GM12891 (cell line): ENCODE measurements around the gene KIF23. TPM values are rescaled to one million over a fixed set of nuclear protein-coding genes. Genes with fewer than 3 reads are reported as not detected.
"Not testable (repeated sequence)": the region's sequence is repeated elsewhere in the genome, so short reads cannot be mapped to it uniquely, and the experiment has no call there.

Experiments
- DNase-seq: peaks from one replicate; pipeline ENCODE4 v3.0.0; 2011; ENCODE audit warnings: low spot score; ENCODE audit not compliant: insufficient read length
- FAIRE-seq: peaks from 2 replicates; lab custom pipeline; 2011; peaks lifted over from hg19 to GRCh38; lab: Jason Lieb, UNC
- PAX5 ChIP-seq: IDR thresholded peaks from 2 replicates; pipeline ENCODE4 v1.6.1; 2011; ENCODE audit warnings: low read length, moderate library complexity, mild to moderate bottlenecking; ENCODE audit not compliant: insufficient read depth, severe bottlenecking
- POLR2A ChIP-seq: IDR thresholded peaks from 2 replicates; pipeline ENCODE4 v1.6.1; 2011; ENCODE audit warnings: low read depth, low read length, control low read depth
- POLR2AphosphoS5 ChIP-seq: IDR thresholded peaks from 2 replicates; pipeline ENCODE4 v1.6.1; 2011; ENCODE audit warnings: low read depth, low read length, control low read depth
- POU2F2 ChIP-seq: IDR thresholded peaks from 2 replicates; pipeline ENCODE4 v1.6.1; 2011; ENCODE audit warnings: low read depth, mild to moderate bottlenecking, control low read depth, low read length, moderate library complexity
- SPI1 ChIP-seq: IDR thresholded peaks from 2 replicates; pipeline ENCODE4 v1.6.1; 2011; ENCODE audit warnings: low read depth, low read length, control low read depth
- TAF1 ChIP-seq: IDR thresholded peaks from 2 replicates; pipeline ENCODE4 v1.6.1; 2011; ENCODE audit warnings: low read depth, low read length, control low read depth
- polyA plus RNA-seq: library from polyadenylated mRNA; unstranded; fragments of >200 nt; gene quantifications from one replicate; pipeline ENCODE4 v1.2.1, GENCODE V29; 2012; ENCODE audit warnings: low read depth, missing spikeins, inconsistent platforms; ENCODE audit not compliant: missing spikeins

Gene KIF23
- polyA plus RNA-seq = 22.7 TPM

DNA sequence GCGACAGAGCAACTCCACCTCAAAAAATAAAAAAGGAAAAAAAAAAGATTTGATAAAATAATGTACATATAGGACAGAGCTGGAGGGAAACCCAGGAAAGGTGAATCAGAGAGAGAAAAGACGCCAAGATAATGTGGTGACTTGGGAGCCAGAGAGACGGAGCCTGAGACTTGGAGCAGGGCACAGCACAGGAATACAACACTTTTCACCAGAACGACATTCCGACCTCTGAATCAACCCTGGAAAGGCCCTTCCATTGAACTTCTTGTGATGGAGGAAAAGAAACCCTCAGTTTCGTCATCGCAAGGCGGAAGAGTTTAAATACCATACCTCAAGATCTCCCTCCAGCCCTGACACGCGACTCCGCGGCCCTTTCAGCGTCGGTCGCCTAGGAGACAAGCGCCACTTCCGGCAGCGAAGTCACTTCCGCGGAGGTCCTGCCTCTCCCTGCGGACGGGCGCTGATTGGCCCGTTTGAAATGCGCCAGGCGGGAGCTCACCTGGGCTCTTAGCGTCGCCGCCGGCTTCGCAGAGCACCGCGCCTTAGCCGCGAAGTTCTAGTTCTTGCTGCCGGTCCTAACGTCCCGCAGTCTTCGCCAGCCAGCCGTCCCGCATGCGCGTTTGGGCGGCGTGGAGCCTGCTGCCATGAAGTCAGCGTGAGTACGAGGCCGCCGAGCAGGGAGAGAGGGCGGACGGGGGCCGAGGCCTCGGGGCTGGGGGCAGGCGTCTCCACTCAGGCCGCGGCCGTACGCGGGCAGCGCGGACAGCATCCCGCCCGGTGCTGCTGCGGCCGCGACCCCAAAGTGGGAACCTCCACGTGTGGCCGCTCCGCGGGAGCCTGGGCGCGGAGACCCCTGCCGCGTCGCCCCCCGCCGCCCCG, at the start of gene KIF23:
TSS of gene KIF23 (plus strand) at position 528 of the 879 bp plus-strand sequence. CDS start at position 645, 117 bp downstream.
- TF ChIP-seq SPI1 (peak; percentile 46), POLR2A (peak; percentile 66), POLR2AphosphoS5 (0 out of 2 replicates have a peak, but pooled peaks have one; percentile 22), TAF1 (no peak), POU2F2 (0 out of 2 replicates have a peak, but pooled peaks have one; percentile 21), PAX5 (no peak)
- FAIRE-seq (peak; percentile 96), DNase-seq (peak; percentile 92)

- FAIRE-seq (no peak), DNase-seq (no peak)
- TF ChIP-seq POU2F2 (no peak), PAX5 (no peak), POLR2A (no peak)
These were observed 46.9 kb upstream of the KIF23 start for GRCh38 chr15:69367236-69367635.

DNA sequence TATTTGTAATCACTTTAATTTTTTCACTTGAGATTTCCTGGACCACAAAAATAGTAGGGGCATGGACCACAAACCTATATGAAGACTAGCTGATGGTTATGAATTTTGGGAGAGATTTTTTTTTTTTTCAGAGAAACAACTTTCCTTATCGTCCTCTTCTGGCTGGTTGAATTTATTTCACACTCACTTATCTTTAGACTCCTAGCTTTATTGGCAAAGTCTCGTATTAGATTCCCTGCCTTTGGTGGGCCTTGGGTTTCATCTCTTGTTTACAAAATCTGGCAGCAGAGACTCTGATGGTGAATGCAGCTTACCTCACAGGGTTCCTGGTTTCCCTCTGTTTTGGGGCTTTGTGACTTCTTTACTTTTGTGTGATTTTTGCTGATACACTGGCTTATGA, 44.5 kb upstream of the KIF23 start:
- TF ChIP-seq PAX5 (no peak), SPI1 (no peak), TAF1 (no peak), POLR2A (no peak), POLR2AphosphoS5 (no peak), POU2F2 (no peak)
- FAIRE-seq (no peak), DNase-seq (no peak)

- FAIRE-seq (no peak), DNase-seq (no peak)
- TF ChIP-seq SPI1 = no peak
- TF ChIP-seq PAX5 = no peak
- no peak for TF ChIP-seq TAF1
- TF ChIP-seq POU2F2 = no peak
- no peak for TF ChIP-seq POLR2AphosphoS5
- TF ChIP-seq POLR2A = no peak
These were observed 40.7 kb upstream of the KIF23 start for GRCh38 chr15:69373406-69373805.

GRCh38 chr15:69375151-69375790, 38.9 kb upstream of the KIF23 start:
- DNase-seq (no peak), FAIRE-seq (no peak)
- no peak for TF ChIP-seq TAF1
- no peak for TF ChIP-seq POLR2A
- TF ChIP-seq POLR2AphosphoS5 = no peak
- no peak for TF ChIP-seq POU2F2
- TF ChIP-seq SPI1 = no peak
- TF ChIP-seq PAX5 = no peak

DNA sequence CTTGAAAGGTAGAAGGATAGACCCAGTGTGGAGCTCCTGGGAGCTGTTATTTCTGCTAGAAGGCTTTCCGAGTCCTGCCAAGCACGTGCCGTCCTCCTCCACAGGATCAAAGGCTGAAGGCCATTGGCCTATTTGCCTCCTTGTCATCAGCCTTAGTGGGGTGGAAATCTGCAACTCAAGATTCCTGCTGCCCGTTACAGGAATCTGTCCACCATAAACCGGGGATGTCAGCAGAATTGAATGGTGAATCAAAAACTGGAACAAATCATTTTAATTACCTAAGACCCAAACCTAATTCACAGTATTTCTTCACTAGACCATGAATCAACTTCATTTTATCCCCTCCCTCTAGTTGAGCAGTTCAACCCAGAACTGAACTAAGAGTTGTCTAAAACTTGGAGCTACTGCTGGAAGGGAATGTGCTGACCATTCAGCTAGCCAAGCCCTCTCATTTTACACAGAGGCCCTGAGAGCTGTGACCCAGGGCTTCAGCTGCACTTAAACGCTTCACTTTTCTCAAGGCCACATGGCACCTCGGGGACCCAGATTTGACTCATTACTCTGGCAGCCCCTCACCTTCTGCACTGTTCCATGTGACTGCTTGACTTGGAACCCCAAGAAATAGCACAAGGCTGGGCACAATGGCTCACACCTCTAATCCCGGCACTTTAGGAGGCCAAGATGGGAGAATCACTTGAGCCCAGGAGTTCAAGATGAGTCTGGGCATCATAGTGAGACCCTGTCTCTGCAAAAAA, 36.8 kb upstream of the KIF23 start:
- no peak for FAIRE-seq
- DNase-seq = no peak
- TF ChIP-seq POLR2A (no peak), SPI1 (no peak), POU2F2 (no peak), PAX5 (no peak), TAF1 (no peak), POLR2AphosphoS5 (no peak)

- FAIRE-seq = no peak
- no peak for TF ChIP-seq PAX5
- TF ChIP-seq POLR2A = no peak
- no peak for TF ChIP-seq SPI1
- no peak for TF ChIP-seq POLR2AphosphoS5
- TF ChIP-seq POU2F2 = no peak
- no peak for TF ChIP-seq TAF1
- DNase-seq = no peak
These were observed 33.9 kb upstream of the KIF23 start for GRCh38 chr15:69380100-69380725.

- DNase-seq (no peak), FAIRE-seq (no peak)
- no peak for TF ChIP-seq TAF1
- TF ChIP-seq PAX5 = no peak
- no peak for TF ChIP-seq POU2F2
- TF ChIP-seq SPI1 = no peak
- no peak for TF ChIP-seq POLR2A
- TF ChIP-seq POLR2AphosphoS5 = no peak
These were observed 33.4 kb upstream of the KIF23 start for GRCh38 chr15:69380726-69381105.

DNA sequence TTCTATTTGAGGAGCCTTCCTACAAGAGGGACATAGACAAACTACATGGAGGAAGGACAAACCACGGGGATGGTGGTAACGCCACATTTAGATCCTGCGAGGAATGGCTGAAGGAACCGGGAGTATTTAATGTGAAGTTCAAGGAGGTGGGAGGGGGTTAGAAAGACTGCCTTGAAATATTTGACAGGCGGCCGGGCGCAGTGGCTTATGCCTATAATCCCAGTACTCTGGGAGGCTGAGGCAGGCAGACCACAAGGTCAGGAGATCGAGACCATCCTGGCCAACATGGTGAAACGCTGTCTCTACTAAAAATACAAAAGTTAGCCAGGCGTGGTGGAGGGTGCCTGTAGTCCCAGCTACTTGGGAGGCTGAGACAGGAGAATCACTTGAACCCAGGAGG, 32.0 kb upstream of the KIF23 start:
- DNase-seq, FAIRE-seq: not testable (repeated sequence)

DNA sequence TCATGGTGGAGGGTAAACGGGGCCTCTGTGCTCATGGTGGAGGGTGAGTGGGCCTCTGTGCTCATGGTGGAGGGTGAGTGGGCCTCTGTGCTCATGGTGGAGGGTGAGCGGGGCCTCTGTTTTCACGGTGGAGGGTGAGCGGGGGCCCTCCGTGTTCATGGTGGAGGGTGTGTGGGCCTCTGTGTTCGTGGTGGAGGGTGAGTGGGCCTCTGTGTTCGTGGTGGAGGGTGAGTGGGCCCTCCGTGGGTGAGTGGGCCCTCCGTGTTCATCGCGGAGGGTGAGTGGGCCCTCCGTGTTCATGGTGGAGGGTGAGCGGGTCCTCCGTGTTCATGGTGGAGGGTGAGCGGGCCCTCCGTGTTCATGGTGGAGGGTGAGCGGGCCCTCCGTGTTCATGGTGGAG, 30.1 kb upstream of the KIF23 start:
- not testable (repeated sequence) for DNase-seq, FAIRE-seq
